Measurements from ENCODE around the gene AMBP.
A peak's percentile ranks its signal among the peaks of the same experiment; 100 is the strongest.

AMBP gene

DNA sequence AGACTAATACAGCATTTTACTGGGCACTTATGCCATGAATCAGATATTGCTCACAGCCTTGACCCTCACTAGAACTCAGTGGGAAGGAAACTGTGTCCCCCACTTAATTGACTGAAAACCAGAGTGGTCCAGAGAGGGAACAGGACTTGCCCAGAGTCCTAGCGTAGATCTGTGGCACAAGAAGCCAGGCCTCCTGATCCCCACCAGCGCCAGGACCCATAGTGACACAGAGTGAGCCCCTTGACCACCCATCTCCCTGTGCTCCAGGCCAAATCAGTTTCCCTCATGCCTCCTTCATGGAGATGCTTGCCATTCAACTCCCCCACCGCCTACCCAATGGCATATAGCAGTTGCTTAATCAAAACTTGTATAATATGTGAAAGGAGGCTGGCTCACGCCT lies 12.7 kb upstream of the AMBP start:
- Histone ChIP-seq H3K23ac (ENCODE audit: low read length in 2 of 2) (no peak overlapping the region), H3K9ac (ENCODE audit: low read length) (no peak overlapping the region), H3K4me2 (ENCODE audit: low read length, poor library complexity, severe bottlenecking) (no peak overlapping the region), H3K27me3 (ENCODE audit: control insufficient read depth in 1 of 2, insufficient read depth in 1 of 2, low read length in 2 of 2) (peaks cover 0 to 54% of the 10 kb centered on the region in 2 experiments), H3K36me3 (ENCODE audit: control insufficient read depth in 1 of 2, insufficient read depth in 2 of 2, low read depth in 1 of 2, low read length in 2 of 2) (peaks cover 0 to 51% of the 10 kb centered on the region in 2 experiments), H2BK120ac (ENCODE audit: low read depth, low read length) (no peak overlapping the region), H2BK5ac (ENCODE audit: low read depth, low read length, poor library complexity, severe bottlenecking) (no peak overlapping the region), H3K4me3 (ENCODE audit: insufficient read depth in 1 of 2, low read depth in 1 of 2, low read length in 2 of 2) (no peak overlapping the region), H4K91ac (ENCODE audit: low read length) (no peak overlapping the region), H3K9me3 (ENCODE audit: control insufficient read depth, low read length) (no peaks in the 10 kb centered on the region), H3K4me1 (ENCODE audit: control insufficient read depth, insufficient read depth, low read depth, low read length) (peaks cover 1% of the 10 kb centered on the region), H3K18ac (ENCODE audit: low read depth in 1 of 2, low read length in 2 of 2) (no peak overlapping the region), H3K14ac (ENCODE audit: low read length in 2 of 2) (no peak overlapping the region), H2AK5ac (ENCODE audit: low read length, severe bottlenecking) (no peak overlapping the region), H2AFZ (ENCODE audit: low read depth, low read length) (no peak overlapping the region), H3K27ac (ENCODE audit: low read length, poor library complexity, severe bottlenecking) (no peak overlapping the region), H2BK12ac (ENCODE audit: low read length in 2 of 2) (no peak overlapping the region), H4K8ac (ENCODE audit: low read length) (no peak overlapping the region), H3K79me1 (replicated peaks; ENCODE audit: low read length, poor library complexity, severe bottlenecking) (peaks cover 2% of the 10 kb centered on the region), H3K4ac (ENCODE audit: low read depth in 1 of 2, low read length in 2 of 2) (no peak overlapping the region), H2BK15ac (ENCODE audit: low read depth, poor library complexity, severe bottlenecking) (no peak overlapping the region)
- WGBS: 74% methylated on average over 4 of the region's 4 CpGs
- no peak for DNase-seq

DNA sequence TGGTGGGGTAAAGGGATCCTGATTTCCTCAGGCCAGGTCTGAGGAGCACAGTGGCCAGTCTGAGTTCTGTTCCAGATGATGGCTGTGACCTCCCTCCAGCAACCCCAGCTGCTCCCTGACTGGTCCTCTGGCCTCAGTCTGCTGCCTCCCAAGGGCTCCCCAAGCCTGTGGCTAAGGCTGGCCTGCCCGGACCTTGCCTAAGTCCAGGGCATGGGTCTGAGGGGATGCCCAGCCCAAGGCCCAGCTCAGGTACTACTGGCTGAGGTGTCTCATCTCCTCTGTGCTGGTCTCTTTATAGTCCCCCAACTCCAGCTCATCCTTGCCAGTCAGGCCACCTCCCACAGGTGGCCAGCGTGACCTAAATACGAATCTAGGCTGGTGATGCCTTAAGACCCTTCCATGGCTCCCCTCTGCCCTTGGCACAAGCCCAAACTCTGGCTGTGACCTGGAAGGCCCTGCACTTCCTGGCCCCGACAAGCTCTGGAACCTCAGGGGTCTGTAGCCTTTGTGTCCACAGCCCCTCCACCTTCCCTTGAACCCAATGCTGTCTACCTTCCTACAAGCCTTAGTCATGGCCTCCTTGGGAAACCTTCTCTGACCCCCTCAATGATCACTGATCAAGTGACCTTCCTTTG lies 11.2 kb upstream of the AMBP start:
- Histone ChIP-seq H3K23ac (ENCODE audit: low read length in 2 of 2) (no peak overlapping the region), H3K36me3 (ENCODE audit: control insufficient read depth in 1 of 2, insufficient read depth in 2 of 2, low read depth in 1 of 2, low read length in 2 of 2) (peaks cover 0 to 37% of the 10 kb centered on the region in 2 experiments), H4K91ac (ENCODE audit: low read length) (no peak overlapping the region), H2AFZ (ENCODE audit: low read depth, low read length) (no peak overlapping the region), H3K4me3 (ENCODE audit: insufficient read depth in 1 of 2, low read depth in 1 of 2, low read length in 2 of 2) (no peak overlapping the region), H3K9ac (ENCODE audit: low read length) (no peak overlapping the region), H3K18ac (ENCODE audit: low read depth in 1 of 2, low read length in 2 of 2) (no peak overlapping the region), H3K14ac (ENCODE audit: low read length in 2 of 2) (peak overlapping the region in 1 of 2 experiments; percentile 48), H2BK12ac (ENCODE audit: low read length in 2 of 2) (no peak overlapping the region), H3K27me3 (ENCODE audit: control insufficient read depth in 1 of 2, insufficient read depth in 1 of 2, low read length in 2 of 2) (peaks cover 0 to 51% of the 10 kb centered on the region in 2 experiments), H3K9me3 (ENCODE audit: control insufficient read depth, low read length) (no peaks in the 10 kb centered on the region), H3K4me2 (ENCODE audit: low read length, poor library complexity, severe bottlenecking) (no peak overlapping the region), H2BK5ac (ENCODE audit: low read depth, low read length, poor library complexity, severe bottlenecking) (no peak overlapping the region), H4K8ac (ENCODE audit: low read length) (no peak overlapping the region), H2BK120ac (ENCODE audit: low read depth, low read length) (no peak overlapping the region), H3K27ac (ENCODE audit: low read length, poor library complexity, severe bottlenecking) (no peak overlapping the region), H3K4ac (ENCODE audit: low read depth in 1 of 2, low read length in 2 of 2) (no peak overlapping the region), H2AK5ac (ENCODE audit: low read length, severe bottlenecking) (no peak overlapping the region), H3K79me1 (replicated peaks; ENCODE audit: low read length, poor library complexity, severe bottlenecking) (no peaks in the 10 kb centered on the region), H2BK15ac (ENCODE audit: low read depth, poor library complexity, severe bottlenecking) (no peak overlapping the region), H3K4me1 (ENCODE audit: control insufficient read depth, insufficient read depth, low read depth, low read length) (peaks cover 4% of the 10 kb centered on the region)
- no peak for DNase-seq
- 85% methylated on average over 4 of the region's 4 CpGs for WGBS

DNA sequence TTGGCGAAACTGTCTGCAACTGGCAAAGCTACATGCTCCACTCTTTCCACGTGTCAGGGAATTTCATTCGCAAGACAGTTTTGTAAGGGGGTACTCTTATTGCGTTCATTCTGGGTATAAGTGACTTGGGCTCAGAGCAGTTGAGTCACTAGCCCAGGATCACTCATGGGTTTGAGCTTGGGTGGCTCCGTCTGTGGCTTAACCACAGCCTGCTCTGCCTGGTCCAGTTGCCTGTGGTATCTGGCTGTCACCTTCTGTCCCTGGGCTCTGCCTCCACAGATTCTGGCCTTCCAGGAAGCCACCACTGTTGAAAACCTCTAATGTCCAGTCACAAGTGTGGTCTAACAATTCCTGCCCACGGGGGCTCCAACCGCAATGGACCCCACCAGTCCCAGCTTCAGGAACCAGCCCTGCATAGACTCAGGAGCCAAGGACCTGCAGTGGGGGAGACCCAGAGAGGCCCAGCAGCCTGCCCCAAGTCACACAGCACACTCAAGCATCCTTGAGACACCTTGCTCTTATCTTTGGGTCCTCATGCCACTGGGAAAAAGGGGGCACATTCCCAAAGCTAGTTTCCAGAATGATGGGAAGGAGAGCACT lies 10.6 kb upstream of the AMBP start:
- no peak overlapping the region for H3K4ac ChIP-seq (ENCODE audit: low read depth in 1 of 2, low read length in 2 of 2)
- H3K23ac ChIP-seq (ENCODE audit: low read length in 2 of 2): no peak overlapping the region
- H3K36me3 ChIP-seq (ENCODE audit: control insufficient read depth in 1 of 2, insufficient read depth in 2 of 2, low read depth in 1 of 2, low read length in 2 of 2): peaks cover 0 to 30% of the 10 kb centered on the region in 2 experiments
- no peak overlapping the region for H3K27ac ChIP-seq (ENCODE audit: low read length, poor library complexity, severe bottlenecking)
- 91% methylated on average over 7 of the region's 7 CpGs for WGBS
- H3K18ac ChIP-seq (ENCODE audit: low read depth in 1 of 2, low read length in 2 of 2): no peak overlapping the region
- H3K4me3 ChIP-seq (ENCODE audit: insufficient read depth in 1 of 2, low read depth in 1 of 2, low read length in 2 of 2): no peak overlapping the region
- no peak overlapping the region for H2BK5ac ChIP-seq (ENCODE audit: low read depth, low read length, poor library complexity, severe bottlenecking)
- H3K9me3 ChIP-seq (ENCODE audit: control insufficient read depth, low read length): no peaks in the 10 kb centered on the region
- H4K8ac ChIP-seq (ENCODE audit: low read length): no peak overlapping the region
- H3K9ac ChIP-seq (ENCODE audit: low read length): no peak overlapping the region
- no peak overlapping the region for H2BK15ac ChIP-seq (ENCODE audit: low read depth, poor library complexity, severe bottlenecking)
- no peak overlapping the region for H2BK120ac ChIP-seq (ENCODE audit: low read depth, low read length)
- no peak for DNase-seq
- no peaks in the 10 kb centered on the region for H3K79me1 ChIP-seq (replicated peaks; ENCODE audit: low read length, poor library complexity, severe bottlenecking)
- H2AFZ ChIP-seq (ENCODE audit: low read depth, low read length): no peak overlapping the region
- H2BK12ac ChIP-seq (ENCODE audit: low read length in 2 of 2): no peak overlapping the region
- H3K14ac ChIP-seq (ENCODE audit: low read length in 2 of 2): no peak overlapping the region
- no peak overlapping the region for H3K4me2 ChIP-seq (ENCODE audit: low read length, poor library complexity, severe bottlenecking)
- H3K4me1 ChIP-seq (ENCODE audit: control insufficient read depth, insufficient read depth, low read depth, low read length): peaks cover 4% of the 10 kb centered on the region
- H2AK5ac ChIP-seq (ENCODE audit: low read length, severe bottlenecking): no peak overlapping the region
- H3K27me3 ChIP-seq (ENCODE audit: control insufficient read depth in 1 of 2, insufficient read depth in 1 of 2, low read length in 2 of 2): peaks cover 0 to 51% of the 10 kb centered on the region in 2 experiments
- H4K91ac ChIP-seq (ENCODE audit: low read length): no peak overlapping the region

DNA sequence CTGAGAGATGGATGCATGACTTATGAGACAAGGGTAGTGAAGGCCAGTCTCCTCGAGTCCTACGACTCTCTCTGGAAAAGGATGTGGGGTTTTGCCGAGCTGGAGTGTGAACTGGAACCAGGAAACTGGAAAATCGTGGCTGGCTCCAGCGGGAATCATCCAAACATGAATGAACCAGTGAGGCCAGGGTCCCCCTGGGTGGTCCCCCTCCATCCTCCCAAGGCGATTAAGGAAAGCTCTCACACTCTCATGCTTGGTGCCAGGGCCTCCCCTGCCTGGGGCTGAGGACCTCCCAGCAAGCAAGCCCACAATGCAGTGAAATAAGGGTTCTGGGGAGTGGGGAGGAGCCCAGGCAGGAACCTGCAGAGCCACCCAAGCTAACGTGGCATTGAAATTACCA lies 9.6 kb upstream of the AMBP start:
- 84% methylated on average over 7 of the region's 7 CpGs for WGBS

More for the DNA sequence above, 9.6 kb upstream of the AMBP start:
- H3K18ac ChIP-seq (ENCODE audit: low read depth in 1 of 2, low read length in 2 of 2): no peak overlapping the region
- peaks cover 0 to 41% of the 10 kb centered on the region in 2 experiments for H3K27me3 ChIP-seq (ENCODE audit: control insufficient read depth in 1 of 2, insufficient read depth in 1 of 2, low read length in 2 of 2)
- H3K36me3 ChIP-seq (ENCODE audit: control insufficient read depth in 1 of 2, insufficient read depth in 2 of 2, low read depth in 1 of 2, low read length in 2 of 2): peaks cover 0 to 21% of the 10 kb centered on the region in 2 experiments
- H2AK5ac ChIP-seq (ENCODE audit: low read length, severe bottlenecking): no peak overlapping the region
- H3K79me1 ChIP-seq (replicated peaks; ENCODE audit: low read length, poor library complexity, severe bottlenecking): no peaks in the 10 kb centered on the region
- no peak overlapping the region for H3K9ac ChIP-seq (ENCODE audit: low read length)
- H3K4ac ChIP-seq (ENCODE audit: low read depth in 1 of 2, low read length in 2 of 2): no peak overlapping the region
- H2BK5ac ChIP-seq (ENCODE audit: low read depth, low read length, poor library complexity, severe bottlenecking): no peak overlapping the region
- H3K23ac ChIP-seq (ENCODE audit: low read length in 2 of 2): no peak overlapping the region
- DNase-seq: no peak
- no peak overlapping the region for H2BK120ac ChIP-seq (ENCODE audit: low read depth, low read length)
- H3K4me1 ChIP-seq (ENCODE audit: control insufficient read depth, insufficient read depth, low read depth, low read length): peaks cover 3% of the 10 kb centered on the region
- H3K4me2 ChIP-seq (ENCODE audit: low read length, poor library complexity, severe bottlenecking): no peak overlapping the region
- H4K8ac ChIP-seq (ENCODE audit: low read length): no peak overlapping the region
- H2AFZ ChIP-seq (ENCODE audit: low read depth, low read length): no peak overlapping the region
- no peak overlapping the region for H2BK15ac ChIP-seq (ENCODE audit: low read depth, poor library complexity, severe bottlenecking)
- H4K91ac ChIP-seq (ENCODE audit: low read length): no peak overlapping the region
- no peak overlapping the region for H3K14ac ChIP-seq (ENCODE audit: low read length in 2 of 2)
- no peaks in the 10 kb centered on the region for H3K9me3 ChIP-seq (ENCODE audit: control insufficient read depth, low read length)
- H3K27ac ChIP-seq (ENCODE audit: low read length, poor library complexity, severe bottlenecking): no peak overlapping the region
- no peak overlapping the region for H3K4me3 ChIP-seq (ENCODE audit: insufficient read depth in 1 of 2, low read depth in 1 of 2, low read length in 2 of 2)
- H2BK12ac ChIP-seq (ENCODE audit: low read length in 2 of 2): no peak overlapping the region
